ENCODE data around the gene IKZF1.

Gene IKZF1

DNA sequence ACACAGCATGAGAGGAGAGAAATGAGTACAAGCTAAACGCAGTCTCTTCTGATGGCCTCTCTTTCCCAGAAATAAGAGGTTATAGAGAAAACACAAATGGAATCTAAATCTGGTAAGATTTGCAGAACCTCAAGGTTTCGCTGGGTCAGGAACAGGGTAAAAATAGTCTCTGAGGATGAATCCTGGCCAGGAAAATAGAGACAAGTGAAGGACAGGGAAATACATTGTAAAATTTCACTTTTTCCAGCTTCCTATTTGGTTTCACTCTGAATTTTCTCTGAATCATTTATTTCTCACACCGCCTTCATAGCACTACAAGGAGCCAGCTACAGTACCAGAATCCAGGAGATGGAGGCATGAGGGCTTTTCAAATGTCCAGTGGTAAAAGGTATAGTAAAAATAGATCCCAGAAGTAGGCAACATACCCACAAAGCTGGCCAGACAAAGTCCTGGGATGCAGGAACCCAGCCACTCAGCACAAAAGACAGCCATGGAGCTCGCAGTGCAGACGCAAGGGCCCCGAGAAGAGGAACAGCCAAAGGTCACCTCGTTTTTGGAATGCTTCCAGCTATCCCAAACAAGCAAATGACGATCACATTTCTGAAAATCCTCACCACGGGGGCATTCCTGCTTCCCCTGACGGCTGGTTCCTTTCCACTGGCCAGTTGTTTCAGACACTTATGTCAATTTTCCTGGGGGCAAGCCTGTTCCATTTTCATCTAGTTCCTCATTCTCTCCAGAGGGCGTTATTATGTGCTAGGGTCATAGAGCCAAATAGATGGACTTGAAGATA, 21.5 kb upstream of the IKZF1 start:
- FAIRE-seq (no peak), DNase-seq (ENCODE audit: insufficient read length, low spot score) (no peak)

GRCh38 chr7:50283731-50284130, 20.8 kb upstream of the IKZF1 start:
- FAIRE-seq (peak; percentile 83), DNase-seq (ENCODE audit: insufficient read length, low spot score) (no peak)

DNA sequence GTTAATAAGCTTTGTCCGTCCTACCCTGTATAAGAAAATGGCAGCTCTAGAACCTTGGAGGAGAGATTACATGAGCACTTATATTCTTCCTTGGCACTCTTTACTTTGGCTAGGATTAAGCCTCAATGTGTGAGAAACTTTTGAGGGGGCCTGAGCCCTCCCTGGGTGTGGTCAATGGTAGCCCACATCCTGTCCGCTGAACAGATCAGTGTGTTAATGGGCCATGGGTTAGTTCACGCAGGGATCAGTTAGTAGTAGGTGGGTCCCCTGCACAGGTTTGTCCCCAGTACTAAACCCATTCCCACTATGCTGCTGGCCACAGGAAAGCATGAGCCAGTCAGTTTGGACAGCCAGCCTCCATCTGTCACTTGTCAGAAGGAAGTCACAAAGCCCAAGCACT, 20.2 kb upstream of the IKZF1 start:
- FAIRE-seq, result no peak
- no peak for DNase-seq (ENCODE audit: insufficient read length, low spot score)

GRCh38 chr7:50285269-50285668, 19.2 kb upstream of the IKZF1 start:
- DNase-seq (ENCODE audit: insufficient read length, low spot score) (no peak), FAIRE-seq (no peak)

DNA sequence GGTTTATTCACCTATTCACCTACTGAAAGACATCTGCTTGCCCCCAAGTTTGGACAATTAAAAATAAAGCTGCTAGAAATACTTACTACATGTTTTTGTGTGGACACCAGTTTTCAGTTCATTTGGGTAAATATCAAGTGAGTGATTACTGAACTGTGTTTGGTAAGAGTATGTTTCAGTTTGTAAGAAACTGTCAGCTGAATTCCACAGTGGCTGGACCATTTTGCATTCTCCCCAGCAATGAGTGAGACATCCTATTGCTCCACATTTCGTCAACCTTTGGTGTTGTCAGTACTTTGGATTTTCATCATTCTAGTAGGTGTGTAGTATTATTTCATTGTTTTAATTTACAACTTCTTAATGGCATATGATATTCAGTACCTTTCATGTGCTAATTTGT, 17.4 kb upstream of the IKZF1 start:
- FAIRE-seq (peak; percentile 8), DNase-seq (ENCODE audit: insufficient read length, low spot score) (no peak)

DNA sequence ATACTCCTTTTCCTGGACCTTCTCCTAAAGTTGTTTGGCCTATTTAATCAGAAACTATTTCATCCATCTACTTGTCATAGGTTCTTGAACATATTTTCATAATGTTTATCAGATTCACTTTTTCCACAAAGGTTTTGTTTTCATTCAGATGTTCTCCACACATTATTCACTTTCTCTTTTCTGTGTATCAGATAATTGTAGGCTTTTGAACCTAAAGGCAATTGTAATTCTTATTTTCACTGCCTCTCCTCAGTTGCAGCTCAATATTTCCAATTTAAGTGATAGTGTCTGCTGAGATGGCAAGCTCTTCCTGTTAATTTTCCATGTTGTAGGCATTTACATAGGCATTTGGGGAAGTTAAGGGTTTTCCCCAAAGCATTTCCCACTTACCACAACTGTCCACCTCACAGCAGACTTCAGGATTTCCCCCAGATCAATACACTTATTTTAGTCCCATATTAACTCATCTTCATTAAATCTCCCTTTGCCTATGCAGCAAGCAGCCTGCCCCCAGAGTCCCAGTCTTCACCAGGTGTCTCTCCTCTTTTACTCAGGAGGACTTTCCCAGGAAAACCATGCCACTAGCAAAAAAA, 12.3 kb upstream of the IKZF1 start:
- DNase-seq (ENCODE audit: insufficient read length, low spot score) (no peak), FAIRE-seq (peak; percentile 83)

DNA sequence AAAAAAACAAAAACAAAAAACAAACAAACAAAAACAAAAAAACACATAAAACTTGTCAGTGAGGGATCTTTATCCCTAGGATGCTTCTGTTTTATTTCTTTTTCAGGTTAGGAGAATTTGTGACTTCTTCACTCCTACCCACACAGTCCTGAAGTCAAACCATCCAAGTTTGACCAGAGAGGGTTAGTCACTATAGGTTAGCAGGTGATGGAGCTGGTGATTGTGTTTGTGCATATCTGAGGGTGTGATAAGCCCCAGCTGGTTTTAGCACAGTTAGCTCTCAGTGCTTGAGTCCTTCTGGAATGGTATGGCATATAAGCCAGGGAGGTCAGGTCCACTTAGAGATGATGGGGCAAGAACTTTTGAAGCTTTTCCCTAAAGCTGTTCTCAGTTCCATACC, 11.8 kb upstream of the IKZF1 start:
- DNase-seq (ENCODE audit: insufficient read length, low spot score) (no peak), FAIRE-seq (no peak)

GRCh38 chr7:50293509-50294179, 10.9 kb upstream of the IKZF1 start:
- FAIRE-seq, result peak; percentile 90
- no peak for DNase-seq (ENCODE audit: insufficient read length, low spot score)

DNA sequence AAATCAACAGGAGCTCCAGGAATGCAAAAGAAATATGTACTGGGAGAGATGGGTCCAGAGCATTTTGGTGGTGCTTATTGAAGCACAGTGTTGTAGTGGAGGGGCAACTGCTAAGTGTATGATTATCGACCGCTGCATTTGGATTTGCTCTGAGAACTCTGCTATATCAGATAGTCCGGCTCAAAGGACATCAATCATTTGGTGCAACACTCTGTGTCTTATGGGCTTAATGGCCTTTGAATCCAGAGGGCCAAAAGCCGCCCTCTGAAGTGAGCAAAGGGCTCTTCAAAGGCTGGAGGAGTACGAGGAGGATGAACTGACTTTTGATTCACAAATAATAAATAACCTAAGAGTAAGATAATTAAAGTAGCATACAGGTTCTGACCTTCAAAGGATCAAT, 9.4 kb upstream of the IKZF1 start:
- no peak for DNase-seq (ENCODE audit: insufficient read length, low spot score)
- FAIRE-seq, result no peak

GRCh38 chr7:50296799-50297198, 7.7 kb upstream of the IKZF1 start:
- FAIRE-seq (no peak), DNase-seq (ENCODE audit: insufficient read length, low spot score) (no peak)

GRCh38 chr7:50298811-50299562, 5.5 kb upstream of the IKZF1 start:
- no peak for FAIRE-seq
- no peak for DNase-seq (ENCODE audit: insufficient read length, low spot score)

- no peak for FAIRE-seq
- no peak for DNase-seq (ENCODE audit: insufficient read length, low spot score)
Measured at GRCh38 chr7:50300336-50300735, 4.2 kb upstream of the IKZF1 start.

DNA sequence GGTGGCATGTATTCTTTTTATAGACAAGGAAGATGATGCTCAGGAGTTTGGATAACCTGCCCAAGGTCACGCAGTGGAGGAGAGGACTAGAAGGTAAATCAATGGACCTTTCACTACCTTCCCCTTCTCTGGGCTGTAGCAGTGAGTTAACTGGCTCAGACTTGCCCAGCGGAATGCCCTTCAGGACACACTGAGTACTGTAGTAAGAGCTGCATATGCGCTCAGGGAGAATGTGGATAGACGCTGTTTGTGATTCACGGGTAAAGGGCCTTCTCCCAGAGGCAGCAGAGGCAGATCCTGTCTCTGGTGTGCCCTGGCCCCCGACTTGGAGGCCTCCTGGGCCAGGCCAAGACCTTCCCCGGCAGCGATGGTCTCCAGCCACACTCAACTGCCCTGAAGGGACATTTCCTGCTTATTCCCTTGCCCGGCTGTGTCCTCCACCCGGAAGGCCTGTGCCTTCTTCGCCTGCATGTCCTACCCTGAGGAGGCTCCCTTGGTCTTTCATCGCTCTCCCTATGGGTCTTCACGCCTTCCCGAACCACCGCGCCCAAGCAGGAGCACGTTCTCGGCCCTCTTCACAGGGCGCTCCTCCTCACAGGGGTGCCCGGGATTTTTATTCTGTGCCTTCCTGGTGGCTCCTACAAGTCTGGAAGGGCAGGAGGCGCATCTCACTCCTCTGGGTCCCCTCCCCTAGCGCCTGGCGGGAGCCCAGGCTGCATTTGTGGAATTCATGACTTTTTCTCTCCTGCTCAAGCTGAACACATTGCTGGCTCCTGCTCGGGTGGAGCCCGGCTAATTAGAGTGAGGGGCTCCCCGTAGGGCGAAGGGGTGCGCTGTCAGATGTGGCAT, 1.8 kb upstream of the IKZF1 start:
- FAIRE-seq, result no peak
- no peak for DNase-seq (ENCODE audit: insufficient read length, low spot score)

GRCh38 chr7:50303335-50304128, 984 bp upstream of the IKZF1 start:
- no peak for DNase-seq (ENCODE audit: insufficient read length, low spot score)
- FAIRE-seq, result no peak

DNA sequence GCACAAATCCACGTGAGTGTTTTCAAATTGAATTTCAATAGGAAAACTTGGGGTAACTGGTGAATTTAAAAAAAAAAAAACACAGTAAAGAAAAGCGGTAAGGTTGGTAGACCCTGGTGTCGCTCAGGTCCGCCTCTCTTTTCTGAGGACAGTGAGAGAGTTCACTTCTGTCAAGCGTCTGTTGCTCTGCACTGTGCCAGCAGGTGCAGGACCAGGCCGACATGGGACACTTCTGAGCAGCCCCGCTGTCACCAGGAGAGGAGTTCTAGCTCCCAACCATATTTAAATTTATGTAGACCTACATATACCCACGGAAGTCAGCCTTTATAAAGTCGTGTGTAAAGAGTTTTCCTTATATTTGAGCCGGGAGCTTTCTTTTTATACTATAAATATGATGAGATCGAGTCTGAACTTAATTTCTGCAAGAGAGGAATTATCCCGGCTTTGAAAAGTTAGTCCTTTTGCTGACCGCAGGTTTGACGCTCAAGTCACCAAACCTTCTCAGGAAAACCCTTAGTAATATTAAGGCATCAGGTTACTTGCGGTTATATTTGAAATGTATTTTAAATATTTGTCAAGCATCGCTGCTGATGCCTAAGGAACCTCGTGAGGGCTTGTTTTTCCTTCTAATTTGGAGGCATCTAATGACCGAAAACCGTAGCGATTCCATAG, 531 bp downstream of the IKZF1 start:
- FAIRE-seq (no peak), DNase-seq (ENCODE audit: insufficient read length, low spot score) (peak; percentile 43)

DNA sequence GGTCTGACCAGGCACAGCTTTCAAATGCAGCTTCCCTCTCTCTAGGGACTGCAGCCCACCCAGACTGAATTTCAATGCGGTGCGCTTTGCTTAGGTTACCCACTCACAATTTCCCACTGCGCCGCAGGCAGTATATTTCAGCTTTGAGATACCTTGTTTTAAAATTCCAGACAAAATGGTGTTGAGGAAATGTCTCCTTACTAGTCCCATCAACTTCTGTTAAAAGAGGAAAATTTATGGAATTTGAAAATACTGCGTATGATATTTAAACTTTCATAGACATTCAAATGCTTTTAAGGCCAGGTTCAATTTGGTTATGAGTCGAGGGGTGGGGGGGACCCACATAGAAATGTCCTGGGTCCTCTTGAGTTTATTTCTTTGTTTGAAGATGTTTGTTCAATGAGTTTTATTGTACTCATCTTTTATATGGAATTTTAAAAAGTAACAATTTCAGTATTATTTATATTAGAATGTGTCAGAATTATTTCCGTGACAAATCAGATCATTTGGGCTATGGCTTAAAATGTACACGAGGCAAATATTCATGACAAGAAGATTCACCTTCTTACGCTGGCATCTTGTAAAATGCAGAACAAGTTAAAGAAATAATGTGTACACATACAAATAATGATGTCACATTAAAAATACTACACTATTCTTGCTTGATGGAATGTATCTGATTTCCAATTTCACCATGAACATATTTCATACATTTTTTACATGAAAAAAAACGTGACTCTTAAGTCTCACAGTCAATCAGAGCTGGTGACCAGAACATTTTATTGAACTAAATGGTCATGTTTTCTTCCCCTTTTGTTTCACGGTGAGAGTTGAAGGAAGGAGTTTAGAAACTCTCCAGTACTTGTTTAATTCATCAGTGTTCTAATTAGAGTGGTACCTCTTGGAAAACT, 1.3 kb downstream of the IKZF1 start:
- DNase-seq (ENCODE audit: insufficient read length, low spot score) (no peak), FAIRE-seq (no peak)

- FAIRE-seq (no peak), DNase-seq (ENCODE audit: insufficient read length, low spot score) (no peak)
Measured at GRCh38 chr7:50306494-50307367, 2.2 kb downstream of the IKZF1 start.

All from GM19239 (cell line).